ENCODE data around the gene BTRC.
A peak's percentile ranks its signal among the peaks of the same experiment; 100 is the strongest.
"Not testable (repeated sequence)": the region's sequence is repeated elsewhere in the genome, so short reads cannot be mapped to it uniquely, and the experiment has no call there.

Gene BTRC

GRCh38 chr10:101353692-101354327 lies at the start of gene BTRC:
TSS of gene BTRC (plus strand) at chr10:101354165. CDS start at chr10:101354181, 16 bp downstream.
- DNase-seq, result peak; percentile 98

DNA sequence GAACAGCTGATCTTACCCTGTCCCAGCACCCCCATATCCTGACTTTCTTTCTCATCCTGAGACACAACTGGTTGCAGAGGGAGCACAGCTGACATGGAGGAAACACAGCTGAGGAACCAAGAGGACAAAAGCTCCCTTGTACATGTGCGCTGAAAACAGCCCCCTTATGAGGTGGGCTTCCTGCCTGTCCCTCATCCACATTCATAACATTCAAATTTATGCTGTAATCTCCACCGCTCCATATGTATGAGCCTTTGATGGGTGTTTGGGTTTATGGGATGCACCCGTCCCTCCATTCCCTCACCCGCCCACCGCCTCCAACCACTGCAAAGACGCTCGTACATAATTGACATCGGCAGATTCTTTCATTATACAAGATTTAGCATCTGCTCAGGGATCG lies 49.6 kb upstream of the BTRC start:
- DNase-seq, result no peak

- DNase-seq, result no peak
Observed at GRCh38 chr10:101305320-101306241, 48.4 kb upstream of the BTRC start.

GRCh38 chr10:101308051-101308450 lies 45.9 kb upstream of the BTRC start:
- no peak for DNase-seq

- no peak for DNase-seq
Observed at GRCh38 chr10:101310529-101311184, 43.3 kb upstream of the BTRC start.

DNA sequence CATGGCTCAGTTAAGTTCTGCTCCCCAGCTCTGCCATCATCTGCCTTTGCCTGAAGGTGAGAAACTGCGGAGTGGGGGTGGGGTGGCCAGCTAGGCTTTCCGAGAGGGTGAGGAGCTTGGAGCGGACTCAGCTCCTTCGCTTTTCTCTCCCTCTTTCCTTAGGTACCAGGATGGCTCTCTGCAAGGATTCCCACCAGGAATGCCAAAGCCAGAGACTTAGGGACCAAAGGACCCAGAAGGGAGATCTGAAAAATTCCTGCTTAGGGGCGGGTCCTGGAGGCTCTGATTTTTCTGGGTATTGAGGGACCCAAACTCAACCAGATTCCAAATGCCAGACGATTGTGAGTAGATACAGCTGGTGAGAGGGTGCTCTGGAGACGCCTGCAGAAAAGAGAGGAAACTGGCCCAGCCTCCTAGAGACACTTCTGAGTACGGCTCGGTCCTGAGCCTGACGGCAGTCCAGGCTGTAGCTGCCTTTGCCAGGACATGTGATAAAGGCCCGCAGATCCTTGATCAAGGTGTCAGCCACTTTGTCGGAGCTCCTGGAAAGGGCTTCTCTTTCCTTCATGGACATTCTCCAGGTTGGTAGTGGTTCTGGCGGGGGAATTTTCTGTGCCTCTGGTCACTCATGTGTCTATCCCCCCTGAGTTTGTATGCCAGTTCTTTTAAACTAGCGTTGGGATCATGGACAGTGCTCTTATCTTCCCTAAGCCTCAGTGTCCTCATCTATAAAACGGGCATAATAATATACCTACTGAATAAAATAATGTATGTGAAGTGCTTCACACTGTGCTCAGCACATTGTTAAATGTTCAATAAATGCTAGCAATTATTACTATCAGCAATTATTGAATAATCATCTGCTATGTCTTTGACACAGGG lies 42.5 kb upstream of the BTRC start:
- DNase-seq, result no peak

- no peak for DNase-seq
Observed at GRCh38 chr10:101319241-101319915, 34.6 kb upstream of the BTRC start.

DNA sequence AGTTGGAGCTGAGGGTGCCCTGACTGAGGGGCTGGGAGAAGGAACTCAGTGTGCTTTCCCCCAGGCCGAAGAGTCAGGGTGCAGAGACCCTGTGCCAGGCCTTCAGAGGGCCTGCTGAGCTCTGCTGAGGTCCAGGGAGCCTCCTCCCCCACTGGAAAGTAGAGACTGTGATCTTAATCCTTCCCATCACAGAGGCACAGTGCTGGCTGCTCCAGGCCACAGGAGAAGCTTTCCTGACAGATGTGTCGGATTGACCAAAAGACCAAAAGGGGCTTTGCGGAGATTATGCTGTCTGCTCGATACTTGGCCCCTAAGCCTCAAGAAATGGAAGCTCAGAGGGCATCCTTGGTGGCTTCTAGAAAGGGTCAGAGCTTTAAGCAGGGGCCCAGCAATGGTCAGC lies 32.9 kb upstream of the BTRC start:
- no peak for DNase-seq

GRCh38 chr10:101322266-101323108 lies 31.5 kb upstream of the BTRC start:
- no peak for DNase-seq

DNA sequence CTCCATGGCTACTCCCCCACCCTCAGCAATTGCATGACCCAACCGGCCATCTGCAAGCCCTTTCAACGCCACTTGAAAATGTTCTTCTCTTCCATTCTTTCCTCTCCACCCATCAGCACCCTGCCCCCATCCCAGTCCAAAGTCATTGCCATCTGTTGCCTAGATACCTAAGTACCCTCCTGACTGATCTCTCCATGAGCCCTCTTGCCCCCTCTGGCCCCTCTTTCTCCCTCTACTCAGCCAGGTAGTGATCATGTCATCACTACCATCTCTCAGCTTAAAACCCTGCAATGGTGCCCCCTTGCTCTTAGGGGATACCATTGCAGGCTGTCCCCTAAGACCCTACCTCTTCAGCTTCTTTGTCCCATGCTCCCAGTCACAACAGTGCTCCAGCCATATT lies 30.5 kb upstream of the BTRC start:
- DNase-seq, result no peak

DNA sequence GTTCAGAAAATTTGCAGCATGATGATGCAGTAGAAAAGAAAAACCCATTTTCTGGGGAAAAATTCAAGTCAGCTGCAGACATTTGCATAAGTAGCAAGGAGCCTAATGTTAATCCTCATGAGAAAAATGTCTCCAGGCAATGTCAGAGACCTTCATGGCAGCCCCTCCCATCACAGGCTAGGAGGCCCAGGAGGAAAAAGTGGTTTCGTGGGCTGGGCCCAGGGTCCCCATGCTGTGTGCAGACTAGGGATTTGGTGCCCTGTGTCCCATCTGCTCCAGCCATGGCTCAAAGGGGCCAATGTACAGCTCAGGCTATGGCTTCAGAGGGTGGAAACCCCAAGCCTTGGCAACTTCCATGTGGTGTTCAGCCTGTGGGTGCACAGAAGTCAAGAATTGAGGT lies 26.5 kb upstream of the BTRC start:
- not testable (repeated sequence) for DNase-seq

DNA sequence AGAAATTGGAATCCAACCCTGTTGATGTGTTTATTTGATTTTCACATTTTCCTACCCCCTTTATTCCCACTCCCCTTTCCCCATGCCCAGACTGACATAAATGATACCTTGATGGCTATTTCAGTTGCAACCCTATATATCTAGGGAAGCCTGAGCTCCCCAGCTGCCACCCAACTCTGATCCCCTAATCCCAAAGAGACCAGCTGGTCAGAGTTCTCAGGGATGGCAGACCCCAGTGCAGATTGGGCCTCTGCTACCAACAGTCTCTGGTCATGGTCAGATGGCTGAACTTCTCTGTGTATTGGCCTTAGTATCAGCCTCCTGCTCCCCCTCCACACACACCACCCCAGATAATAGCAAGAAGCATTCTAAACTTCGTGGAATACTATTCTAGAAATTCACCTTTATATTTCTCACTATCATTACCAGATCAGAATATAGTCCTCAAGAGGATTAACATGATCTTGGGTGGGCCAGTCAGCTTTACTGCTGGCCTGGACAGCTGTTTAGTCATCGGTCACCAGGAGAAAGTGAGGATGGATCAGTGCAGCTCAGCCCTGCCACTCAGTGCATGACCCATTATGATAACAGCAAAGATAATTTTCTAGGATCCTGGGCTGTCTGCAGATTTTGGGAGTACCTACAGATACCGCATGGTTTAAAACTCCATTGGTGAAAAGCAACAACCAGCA lies 24.5 kb upstream of the BTRC start:
- no peak for DNase-seq

- no peak for DNase-seq
Observed at GRCh38 chr10:101330231-101330630, 23.7 kb upstream of the BTRC start.

DNA sequence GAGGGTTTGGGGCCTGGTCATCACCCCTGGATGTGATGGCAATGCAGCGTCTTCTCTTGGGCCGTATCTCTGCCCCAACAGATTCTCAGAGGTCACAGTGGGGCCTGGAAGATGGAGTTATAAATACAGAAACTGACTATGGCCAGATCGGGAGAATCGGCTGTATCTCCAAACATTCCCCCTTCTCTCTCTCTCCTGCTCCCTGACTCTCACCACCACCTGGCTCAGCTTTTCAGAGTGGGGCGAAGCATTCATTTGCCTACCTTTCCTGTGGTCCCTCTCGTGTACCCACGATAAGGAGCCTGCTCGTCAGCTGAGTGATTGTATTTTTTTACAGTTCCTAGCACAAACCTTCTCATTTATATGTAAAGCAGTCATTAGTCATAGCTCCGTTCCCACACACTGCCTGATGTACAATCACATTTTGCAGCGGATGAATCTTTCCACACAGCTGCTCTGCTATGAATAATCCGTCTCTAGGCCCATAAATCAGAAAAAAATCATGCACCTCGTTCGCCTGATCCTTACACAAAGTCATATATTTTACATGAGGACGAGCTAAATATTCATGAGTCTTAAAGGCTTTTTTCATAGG lies 23.2 kb upstream of the BTRC start:
- DNase-seq, result no peak

DNA sequence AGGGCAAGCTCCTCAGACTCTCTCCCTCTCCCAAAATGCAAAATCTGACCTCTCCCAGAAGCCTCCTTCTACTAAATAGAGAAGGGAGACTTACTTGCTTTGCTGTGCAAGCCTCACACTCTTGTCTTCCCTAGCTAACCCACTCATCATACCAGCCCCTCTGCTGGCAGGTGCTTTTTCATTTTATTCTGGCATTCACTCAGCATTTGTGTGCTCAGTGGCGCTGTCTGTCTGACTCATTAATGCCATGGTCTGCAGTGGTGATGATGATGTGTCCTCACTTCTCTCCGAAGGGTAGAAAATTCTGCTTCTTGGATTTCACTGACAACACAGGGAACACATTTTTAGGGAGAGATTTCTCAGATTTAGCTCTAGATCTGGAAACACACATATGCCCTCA lies 22.0 kb upstream of the BTRC start:
- no peak for DNase-seq

GRCh38 chr10:101334259-101334658 lies 19.7 kb upstream of the BTRC start:
- DNase-seq, result not testable (repeated sequence)

DNA sequence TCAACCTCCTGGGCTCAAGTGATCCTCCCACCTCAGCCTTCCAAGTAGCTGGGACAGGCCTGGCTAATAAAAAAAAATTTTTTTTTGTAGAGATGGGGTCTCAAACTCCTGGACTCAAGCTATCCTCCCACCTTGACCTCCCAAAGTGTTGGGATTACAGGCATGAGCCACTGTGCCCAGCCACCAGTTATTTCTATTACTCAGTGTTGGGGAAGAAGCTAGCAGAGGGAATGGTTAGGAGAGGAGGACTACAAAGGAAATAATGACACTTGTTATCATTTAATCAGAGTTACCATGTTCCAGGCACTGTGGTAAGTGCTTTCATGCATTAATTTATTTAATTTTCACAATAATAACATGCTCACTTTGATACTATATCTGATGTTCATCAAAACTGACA lies 17.6 kb upstream of the BTRC start:
- no peak for DNase-seq

DNA sequence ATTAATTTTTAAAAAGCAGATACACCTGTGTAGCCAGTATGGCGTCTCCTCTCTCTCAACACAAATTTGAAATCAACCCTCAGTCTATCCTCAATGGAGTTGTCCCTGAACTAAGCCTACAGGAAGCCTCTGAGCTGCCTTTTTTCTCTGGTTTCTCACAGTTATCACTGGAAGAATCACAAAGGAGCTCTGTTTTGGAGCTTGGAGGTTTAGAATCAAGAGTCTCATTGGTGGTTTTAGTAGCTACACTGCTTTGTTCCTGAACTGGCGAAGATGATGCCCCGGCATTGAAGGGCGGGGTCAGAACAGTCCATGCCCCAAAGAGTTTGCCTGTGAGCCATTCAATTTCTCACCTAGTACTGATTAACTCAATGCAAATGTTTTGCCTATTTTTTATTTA lies 16.1 kb upstream of the BTRC start:
- DNase-seq, result no peak

GRCh38 chr10:101341438-101341837 lies 12.5 kb upstream of the BTRC start:
- no peak for DNase-seq

DNA sequence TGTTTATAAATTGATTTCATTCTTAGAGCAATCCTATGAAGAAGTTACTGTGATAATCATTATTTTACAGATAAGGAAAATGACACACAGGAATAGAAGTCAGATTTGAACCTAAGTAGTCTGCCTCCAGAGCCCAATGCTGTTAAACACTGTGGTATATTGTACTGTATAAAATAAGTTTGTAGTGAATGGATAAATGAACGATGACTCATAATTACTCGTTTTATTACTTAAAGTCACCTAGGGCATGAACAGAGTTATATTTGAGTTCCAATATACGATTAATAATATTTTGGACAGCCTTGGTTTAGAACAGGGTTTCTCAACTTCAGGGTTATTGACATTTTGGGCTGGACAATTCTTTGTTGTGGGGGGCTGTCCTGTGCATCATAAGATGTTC lies 7.8 kb upstream of the BTRC start:
- no peak for DNase-seq

All from NCI-H1048 (cell line).